NCI-H1417 treated with DMSO at 0.1 percent for 48 hours (cell line): Measurements from ENCODE around the gene MOGAT1.
"Not testable (repeated sequence)": the region's sequence is repeated elsewhere in the genome, so short reads cannot be mapped to it uniquely, and the experiment has no call there.

Experiments used
- DNase-seq: peaks from one replicate; lab custom pipeline; 2025; lab: John Stamatoyannopoulos, UW

MOGAT1 gene

DNA sequence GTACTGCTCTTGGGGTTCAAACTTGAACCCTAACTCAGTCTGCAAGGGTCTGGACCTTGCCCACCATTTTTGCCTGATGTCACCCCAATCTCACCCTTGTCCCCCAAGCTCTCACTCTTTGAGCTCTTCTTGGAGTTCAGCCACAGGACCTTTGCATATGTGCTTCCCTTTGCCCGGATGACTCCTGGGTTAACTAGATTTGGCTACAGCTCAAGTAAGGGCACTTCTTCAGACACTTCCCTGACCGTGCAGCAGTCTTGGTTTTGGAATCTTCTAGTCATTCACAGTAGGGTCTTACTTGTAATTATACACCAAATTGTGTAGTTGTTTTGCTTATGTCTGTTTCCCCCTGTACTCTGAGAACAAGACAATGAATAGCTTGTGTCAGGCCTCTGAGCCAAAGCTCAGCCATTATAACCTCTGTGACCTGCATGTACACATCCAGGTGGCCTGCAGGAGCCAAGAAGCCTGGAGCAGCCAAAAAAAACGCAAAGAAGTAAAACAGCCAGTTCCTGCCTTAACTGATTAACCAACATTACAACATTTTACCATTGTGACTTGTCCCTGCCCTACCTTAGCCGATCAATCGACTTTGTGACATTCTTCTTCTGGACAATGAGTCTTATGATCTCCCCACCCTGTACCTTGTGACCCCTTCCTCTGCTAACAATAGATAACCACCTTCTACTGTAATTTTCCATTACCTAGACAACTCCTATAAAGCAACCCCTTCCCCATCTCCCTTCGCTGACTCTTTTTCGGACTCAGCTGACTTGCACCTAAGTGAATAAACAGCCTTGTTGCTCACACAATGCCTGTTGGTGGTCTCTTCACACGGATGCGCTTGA is 1.0 kb upstream of the MOGAT1 start:
- DNase-seq: no peak

DNA sequence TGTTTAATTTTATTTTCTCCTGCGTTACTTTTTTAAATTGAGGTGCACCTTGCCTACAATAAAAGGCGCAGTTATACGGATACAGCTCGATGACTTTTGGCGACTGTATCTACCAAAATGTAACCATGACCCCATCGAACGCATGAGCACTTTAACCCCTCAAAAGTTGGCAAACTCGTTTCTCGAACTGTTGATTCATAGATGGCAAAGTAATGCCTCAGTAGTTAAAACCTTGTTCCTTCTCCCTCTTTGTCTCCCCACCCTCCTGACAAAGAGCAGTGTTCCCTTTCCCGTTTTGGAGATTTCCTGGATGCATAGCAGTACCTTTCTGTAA is 577 bp downstream of the MOGAT1 start:
- no peak for DNase-seq

DNA sequence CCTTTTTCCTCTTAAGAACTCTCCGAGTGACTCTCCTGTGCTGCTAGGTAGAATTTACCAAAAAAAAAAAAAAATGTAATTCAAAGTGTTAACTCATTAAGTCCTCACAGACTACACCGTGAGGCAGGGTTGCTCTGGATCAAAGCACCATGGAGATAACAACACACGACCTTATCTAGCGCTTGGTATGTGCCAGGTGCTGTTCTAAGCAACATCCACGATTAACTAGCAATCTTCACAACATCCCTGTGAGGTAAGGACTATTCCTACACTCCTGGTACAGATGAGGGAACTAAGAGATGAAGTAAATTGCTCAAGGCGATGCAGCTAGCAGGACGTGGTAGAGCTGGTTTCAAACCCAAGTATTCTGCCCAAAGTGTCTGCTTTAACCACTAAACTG is 1.8 kb downstream of the MOGAT1 start:
- no peak for DNase-seq

DNA sequence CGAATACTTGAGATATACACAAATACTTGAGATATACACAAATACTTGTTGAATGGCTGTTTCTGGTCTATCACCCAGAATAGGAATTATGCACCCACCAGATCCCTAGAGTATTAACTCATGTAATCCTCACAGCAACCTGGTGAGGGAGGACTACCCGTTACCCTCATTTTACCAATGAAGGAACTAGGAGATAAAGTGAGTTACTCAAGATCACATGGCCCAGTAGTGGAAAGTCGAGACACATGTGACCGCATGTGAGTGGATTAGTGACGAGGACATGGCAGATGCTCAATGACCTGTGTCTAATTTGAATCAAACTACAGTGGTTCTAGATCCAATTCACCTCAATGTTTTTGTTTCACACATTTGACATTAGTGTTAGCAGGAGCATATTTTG is 2.4 kb downstream of the MOGAT1 start:
- no peak for DNase-seq

DNA sequence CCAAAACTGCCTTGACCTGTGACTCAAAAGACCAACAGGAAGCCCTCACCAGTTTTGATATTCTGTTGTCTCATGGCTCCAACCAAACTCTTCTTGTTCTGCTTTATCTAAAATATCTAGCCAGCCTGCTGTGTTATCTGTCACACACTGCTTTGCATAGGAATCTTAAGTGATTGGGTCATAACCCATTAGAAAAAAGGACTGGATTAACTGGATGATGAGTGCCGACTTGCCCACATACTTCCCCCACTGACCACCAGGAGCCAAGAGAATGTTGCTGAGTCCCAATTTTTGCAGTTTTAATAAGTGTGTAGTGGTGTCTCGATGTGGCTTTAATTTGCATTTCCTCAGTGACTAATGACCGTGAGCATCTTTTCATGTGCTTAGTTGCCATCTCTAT is 6.5 kb downstream of the MOGAT1 start:
- DNase-seq: no peak

DNA sequence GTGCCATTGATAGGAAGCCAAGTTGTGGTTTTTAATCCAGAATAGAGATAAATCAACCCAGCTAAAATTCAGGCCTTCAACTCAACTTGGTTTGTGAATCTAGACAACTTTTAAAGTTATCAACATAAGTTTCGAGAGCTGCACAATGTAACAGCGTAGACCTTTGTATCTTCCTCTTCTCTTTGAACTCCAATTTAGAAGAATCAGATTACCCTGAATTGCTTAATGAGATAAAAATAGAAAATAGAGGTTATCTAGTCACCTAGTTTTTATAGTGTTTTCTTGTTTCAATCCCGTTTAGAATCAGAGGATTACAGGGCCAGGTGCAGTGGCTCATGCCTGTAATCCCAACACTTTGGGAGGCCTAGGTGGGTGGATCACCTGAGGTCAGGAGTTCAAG is 12.3 kb downstream of the MOGAT1 start:
- DNase-seq: no peak

DNA sequence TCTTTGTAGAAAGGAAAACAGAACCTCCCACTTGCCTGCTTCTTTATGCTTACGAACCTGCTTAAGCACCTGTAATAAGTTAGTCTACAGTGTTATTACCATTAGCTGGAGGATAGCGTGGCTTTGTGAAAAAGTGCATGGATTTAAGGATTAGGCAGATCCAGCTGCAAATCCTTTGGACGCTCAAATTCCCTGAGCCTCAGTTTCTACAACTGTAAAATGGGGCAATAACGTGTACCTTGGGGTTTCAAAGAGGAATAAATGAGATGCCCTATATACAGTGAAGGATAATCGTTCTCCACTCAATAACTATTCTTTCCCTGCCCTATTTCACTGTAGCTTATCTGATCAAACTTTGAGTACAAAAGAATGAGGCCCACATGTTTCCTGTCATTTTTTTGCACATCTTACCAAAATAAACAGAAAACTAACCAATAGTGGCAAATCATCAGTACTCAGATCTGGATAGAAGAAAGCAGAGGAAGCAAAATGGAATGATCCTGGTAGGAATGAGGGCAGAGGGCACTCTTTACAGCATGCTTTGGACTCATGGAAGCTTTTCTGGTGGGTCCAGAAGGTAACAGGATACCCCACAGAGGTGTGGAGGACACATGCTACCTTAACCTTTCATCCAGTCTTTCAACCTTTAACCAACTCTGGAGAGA is 14.8 kb downstream of the MOGAT1 start:
- DNase-seq: no peak

DNA sequence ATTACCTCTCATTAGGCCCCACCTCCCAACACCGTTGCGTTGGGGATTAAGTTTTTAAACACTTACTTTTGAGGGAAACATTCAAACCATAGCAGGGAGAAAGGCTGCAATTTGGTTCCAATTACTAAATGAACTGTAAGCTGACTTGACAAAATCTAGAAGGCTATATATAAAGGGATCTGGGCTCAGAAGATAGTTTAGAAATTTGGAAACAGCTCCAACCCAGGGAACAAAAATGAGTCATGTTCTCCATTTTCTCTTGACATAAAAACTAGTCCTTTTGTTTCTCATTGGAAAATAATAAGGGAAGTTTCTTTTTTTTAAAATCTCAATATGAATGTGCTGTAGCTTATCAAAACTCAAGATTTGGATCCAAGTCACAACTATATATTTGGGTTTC is 17.5 kb downstream of the MOGAT1 start:
- DNase-seq: no peak

DNA sequence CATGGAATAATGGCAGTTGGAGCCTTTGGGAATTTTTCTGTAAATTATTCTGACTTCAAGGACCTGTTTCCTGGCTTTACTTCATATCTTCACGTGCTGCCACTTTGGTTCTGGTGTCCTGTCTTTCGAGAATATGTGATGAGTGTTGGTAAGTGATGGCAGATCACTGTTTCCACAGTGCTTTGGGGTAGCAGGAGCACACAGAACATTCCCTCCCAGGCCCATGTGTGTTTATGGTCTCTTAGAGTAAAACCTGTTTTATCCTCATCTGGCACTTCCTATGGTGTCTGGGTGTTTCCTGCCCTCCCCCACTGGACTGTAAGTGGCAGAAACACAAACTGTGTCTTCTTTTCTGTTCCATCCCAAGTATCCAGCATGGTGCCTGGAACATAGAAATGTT is 17.9 kb downstream of the MOGAT1 start:
- DNase-seq: no peak

DNA sequence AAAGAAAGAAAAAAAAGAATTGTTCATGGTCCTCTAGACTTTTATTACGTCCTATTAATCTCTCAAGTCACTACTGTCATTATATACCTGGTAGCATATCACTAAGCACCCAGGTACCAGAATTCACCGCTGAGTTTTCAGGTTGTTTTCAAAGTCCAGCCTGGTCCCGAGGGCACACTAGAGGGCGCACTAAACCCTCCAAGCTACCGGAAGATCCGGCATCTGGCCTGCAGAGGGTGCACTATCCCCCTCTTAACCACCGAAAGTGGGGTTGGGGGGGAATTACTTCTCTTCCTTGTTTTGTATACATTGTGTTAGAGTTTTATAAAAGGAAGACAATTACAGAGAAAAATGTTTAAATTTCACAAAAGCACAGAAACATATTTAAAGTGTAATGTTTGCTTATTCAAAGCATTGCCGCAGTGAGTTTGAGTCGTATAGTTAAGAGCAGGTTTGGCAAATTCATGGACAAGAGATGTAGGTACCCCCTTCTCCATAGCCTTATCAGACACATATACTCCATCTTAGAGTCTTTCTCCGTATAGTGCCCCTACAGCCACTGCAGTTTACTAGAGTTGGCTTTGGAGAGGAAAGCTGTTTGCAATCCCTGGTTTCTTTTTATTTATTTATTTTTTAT is 19.2 kb downstream of the MOGAT1 start:
- peak; percentile 34 for DNase-seq

DNA sequence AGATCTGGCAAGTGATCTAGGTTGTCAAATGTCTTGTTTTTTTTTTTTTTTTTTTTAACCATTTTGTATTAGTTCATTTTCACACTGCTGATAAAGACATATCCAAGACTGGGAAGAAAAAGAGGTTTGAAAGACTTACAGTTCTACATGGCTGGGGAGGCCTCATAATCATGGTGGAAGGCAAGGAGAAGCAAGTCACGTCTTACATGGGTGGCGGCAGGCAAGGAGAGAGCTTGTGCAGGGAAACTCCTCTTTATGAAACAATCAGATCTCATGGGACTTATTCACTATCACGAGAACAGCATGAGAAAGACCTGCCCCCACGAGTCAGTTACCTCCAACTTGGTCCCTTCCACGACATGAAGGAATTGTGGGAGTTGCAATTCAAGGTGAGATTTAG is 22.0 kb downstream of the MOGAT1 start:
- DNase-seq: not testable (repeated sequence)

DNA sequence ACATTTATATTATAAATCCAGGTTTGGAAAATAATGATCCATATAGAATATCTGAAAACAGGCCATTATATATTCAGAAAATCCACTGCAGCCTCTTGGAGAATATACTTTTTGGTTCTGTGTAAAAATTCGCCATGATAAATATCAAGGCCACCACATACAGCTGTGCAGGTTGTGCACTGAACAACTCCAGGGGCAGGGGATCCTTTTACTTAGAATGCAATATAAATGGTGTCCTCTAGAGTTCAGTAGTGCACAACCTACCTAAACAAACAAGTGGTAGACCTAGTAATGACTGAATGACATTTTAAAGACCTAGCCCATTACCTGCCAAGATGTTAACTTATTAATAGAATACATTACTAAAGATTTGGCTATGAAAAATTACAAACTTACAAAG is 22.4 kb downstream of the MOGAT1 start:
- no peak for DNase-seq

DNA sequence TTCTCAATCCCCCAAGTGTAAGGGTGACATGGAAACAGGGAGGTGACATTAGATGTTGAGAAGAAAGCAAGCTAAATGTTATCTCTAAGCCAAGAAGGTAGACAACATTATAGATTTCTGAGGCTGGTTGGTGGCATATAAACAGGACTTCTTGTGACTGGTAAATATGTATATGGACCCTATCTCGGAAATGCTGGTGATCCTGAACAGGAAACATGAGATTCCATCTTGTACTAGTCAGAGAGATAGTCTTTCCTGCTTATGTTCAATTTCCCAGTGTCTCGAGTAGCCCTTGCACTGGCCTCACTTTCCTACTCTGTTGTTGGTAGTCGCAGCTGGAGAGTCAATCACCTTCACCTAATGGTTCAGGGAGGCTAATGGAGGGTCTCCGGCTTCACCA is 26.8 kb downstream of the MOGAT1 start:
- no peak for DNase-seq

DNA sequence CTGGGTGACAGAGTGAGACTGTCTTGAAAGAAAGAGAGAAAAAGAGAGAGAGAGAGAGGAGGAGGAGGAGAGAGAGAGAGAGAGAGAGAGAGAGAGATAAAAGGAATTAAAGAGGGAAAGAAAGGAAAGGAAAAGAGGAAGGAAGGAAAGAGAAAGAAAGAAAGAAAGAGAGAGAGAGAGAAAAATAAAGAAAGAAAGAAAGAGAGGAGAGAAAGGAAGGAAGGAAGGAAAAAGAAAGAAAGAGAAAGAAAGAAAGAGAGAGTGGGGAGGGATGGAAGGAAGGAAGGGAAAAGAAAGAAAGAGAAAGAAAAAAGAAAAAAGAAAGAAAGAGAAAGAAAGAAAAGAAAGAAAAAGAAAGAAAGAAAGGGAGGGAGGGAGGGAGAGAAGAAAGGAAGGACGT is 29.8 kb downstream of the MOGAT1 start:
- no peak for DNase-seq

DNA sequence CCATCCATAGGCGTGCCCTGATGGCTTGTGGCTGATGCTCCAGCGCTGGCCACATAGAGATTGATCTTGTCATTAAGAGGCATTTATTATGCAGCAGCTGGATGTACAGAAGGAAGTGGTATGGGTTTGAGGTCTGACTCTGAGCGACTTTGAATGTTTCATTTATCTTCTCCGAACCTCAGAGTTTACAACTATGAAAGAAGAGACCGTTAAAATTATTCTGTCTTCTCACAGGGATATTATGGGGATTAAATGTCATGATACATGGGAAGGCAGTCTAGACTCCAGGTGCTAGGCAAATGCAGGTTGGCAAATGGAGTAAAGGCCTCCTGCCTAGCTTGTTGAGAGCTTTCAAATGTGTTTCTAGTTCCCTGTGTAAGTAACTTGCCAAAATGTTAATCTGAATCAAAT is 30.3 kb downstream of the MOGAT1 start:
- no peak for DNase-seq

DNA sequence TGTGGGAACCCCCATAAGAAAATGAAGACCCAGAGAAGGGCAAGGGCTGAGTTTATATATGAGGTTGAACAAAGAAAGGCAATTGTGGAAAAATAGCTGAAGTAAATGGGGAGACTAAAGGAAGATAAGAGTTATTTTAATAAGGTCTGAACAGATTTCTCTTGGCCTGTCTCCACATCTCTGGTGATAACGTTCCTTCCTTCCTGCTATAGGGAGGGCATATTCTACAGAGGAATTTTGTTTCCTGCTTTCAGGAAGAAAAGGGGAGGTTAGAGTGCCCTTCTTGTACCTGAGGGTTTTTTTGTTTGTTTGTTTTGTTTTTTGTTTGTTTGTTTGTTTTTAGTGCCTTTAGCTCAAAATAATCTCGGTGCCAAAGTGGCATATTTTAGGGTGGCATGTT is 31.6 kb downstream of the MOGAT1 start:
- DNase-seq: no peak

DNA sequence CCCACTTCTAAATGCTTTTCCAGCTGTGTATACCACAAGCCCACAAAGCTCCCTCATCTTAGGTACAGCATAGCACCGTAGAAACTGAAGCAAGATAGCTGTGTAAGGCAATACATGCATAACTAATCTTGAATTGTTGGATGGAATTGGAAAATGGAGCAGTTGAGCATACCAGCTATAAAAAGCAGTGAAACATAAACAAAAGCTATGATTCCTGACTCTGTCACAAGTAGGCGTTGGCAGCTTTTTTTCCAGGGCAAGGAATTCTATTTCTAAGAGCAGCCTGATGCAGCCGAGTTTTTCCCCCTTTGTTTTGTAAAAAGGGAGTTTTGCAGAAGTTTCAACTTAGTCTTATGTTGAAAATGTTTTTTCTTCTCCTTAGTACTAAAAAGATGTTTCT is 32.4 kb downstream of the MOGAT1 start:
- no peak for DNase-seq

DNA sequence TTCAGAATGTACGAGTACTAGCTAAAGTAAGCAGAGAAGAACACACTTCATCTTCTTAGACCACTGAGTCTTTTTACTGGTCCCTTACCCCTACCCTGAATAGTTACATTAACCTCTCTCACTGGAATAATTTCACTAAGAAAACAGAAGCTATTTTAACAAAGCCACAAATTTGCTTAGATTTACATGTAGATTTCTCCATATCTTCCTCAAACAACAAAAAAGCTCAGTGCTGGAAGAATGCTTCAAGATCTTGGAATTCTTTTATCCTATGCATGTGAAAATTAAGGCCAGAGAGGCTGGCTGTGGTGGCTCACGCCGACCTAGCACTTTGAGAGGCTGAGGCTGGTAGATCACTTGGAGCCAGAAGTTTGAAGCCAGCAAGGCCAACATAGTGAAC is 35.2 kb downstream of the MOGAT1 start:
- no peak for DNase-seq

DNA sequence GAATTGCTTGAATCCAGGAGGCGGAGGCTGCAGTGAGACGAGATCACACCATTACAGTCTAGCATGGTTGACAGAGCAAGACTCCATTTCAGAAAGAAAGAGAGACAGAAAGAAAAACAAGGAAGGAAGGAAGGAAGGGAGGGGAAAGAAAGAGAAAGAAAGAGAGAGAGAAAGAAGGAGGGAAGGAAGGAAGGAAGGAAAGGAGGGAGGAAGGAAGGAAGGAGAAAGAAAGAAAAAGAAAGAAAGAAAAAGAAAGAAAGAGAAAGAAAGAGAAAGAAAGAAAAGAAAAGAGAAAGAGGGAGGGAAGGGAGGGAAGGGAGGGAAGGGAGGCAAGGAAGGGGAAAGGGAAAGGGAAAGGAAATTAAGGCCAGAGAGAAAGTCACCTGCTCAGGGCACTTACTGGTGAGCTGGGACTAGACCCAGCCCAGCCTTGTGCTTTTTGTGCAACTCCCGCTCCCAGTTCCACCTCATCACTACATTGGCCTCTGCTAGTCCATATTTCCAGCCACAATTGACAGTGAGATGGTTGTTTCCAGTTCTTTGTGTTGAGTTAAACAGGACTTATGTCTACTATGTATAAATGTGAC is 35.7 kb downstream of the MOGAT1 start:
- no peak for DNase-seq

DNA sequence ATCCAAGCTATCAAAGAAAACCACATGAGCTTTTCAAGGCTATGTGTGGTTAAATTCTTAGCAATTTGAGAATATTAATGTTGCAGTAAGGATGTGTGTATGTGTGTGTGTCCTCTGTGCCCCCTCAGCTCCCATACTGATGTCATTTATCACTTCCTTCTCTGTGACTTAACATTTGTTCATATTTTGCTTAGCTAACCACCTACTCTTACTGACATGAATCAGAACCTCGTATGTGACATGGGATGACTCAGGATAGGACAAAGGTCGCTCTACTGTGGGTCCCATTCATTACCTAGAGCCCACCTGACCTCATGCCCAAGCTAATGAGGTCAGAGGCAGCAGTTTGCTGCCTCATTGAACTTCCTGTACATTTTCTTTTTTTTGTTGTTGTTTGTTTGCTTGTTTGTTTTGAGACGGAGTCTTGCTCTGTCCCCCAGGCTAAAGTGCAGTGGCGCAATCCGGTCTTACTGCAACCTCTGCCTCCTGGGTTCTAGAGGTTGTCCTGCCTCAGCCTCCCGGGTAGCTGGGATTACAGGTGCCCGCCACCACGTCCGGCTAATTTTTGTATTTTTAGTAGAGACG is 36.3 kb downstream of the MOGAT1 start:
- no peak for DNase-seq

DNA sequence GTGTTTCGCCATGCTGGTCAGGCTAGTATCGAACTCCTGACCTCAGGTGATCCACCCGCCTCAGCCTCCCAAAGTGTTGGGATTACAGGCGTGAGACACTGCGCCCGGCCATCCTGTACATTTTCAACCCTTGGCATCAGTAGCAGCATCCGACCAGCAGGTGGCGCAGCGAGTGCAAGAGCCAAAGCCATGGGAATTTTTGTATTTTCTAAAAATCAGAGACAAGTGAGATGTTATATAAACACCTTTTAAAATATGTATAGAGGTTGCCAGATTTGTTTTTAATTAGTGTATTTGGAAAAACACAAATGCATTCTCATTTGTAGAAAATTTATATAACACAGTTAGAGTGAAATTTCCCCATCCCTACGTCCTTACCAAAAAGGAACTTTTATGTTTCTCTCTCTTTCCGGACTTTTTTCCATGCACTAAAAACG is 36.8 kb downstream of the MOGAT1 start:
- DNase-seq: no peak

DNA sequence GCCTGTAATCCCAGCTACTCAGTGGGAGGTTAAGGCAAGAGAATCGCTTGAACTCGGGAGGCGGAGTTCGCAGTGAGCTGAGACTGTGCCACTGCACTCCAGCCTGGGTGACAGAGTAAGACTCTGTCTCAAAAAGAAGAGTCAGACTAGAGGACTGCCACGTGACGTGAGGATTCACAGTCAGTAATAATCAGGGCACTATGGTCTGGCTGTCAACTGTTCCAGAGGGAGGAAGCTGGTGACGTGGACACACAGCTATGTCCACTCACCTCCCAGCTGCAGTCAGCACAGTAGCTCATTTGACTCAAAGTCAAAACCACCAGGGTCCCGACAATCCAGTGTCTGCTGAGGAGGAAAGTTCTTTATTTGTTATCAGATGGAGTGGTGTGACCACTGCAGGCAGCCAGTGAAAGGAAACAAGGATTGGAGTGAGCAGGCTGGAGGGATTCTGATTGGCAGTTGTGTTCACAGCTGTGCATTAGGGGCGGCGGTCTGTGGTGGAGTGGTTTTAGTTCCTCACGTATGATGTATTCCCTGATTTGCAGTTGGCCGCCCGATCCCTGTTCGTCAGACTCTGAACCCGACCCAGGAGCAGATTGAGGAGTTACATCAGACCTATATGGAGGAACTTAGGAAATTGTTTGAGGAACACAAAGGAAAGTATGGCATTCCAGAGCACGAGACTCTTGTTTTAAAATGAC is 37.9 kb downstream of the MOGAT1 start:
- DNase-seq: no peak
